Pancreas (tissue), 10 donors: ENCODE data around the gene BRIP1. TPM values are rescaled to one million over a fixed set of nuclear protein-coding genes. Genes with fewer than 3 reads are reported as not detected.

Experiments used
- ATAC-seq, 4 donors: fragments of 200-7000 bp; cut with Tn5 transposase; one replicate each; pipeline versions ENCODE4 v1.8.0 to v1.9.1; 2020; ENCODE audit warnings: mild to moderate bottlenecking in 4 of 4, moderate library complexity in 4 of 4
- DNase-seq, 6 donors: peaks; one replicate each; pipeline ENCODE4 v3.0.0-alpha.2; 2020
- FAIRE-seq: peaks from 2 replicates; lab custom pipeline; 2012; peaks lifted over from hg19 to GRCh38; lab: Jason Lieb, UNC
- H3K27ac ChIP-seq, 4 donors: fragments of 200-600 bp; sonication (generic); 1 replicate in 3 of 4; 2 replicates in 1 of 4; pipeline versions ENCODE4 v1.5.0 to v1.8.0; 2020
- H3K27me3 ChIP-seq, 4 donors: fragments of 200-600 bp; one replicate each; pipeline ENCODE4 v1.8.0; 2021
- H3K36me3 ChIP-seq, 3 donors: fragments of 200-600 bp; sonication (generic) in 1 of 3; one replicate each; pipeline versions ENCODE4 v1.5.0 to v1.8.0; 2020 to 2021
- H3K4me1 ChIP-seq, 3 donors: fragments of 200-600 bp; one replicate each; pipeline ENCODE4 v1.8.0; 2021
- H3K4me3 ChIP-seq, 4 donors: fragments of 200-600 bp; sonication (generic) in 2 of 4; one replicate each; pipeline versions ENCODE4 v1.5.0 to v1.8.0; 2020 to 2021
- H3K9me3 ChIP-seq, 4 donors: fragments of 200-600 bp; one replicate each; pipeline ENCODE4 v1.8.0; 2021
- WGBS, 2 donors: extraction: QIAGEN DNeasy Blood & Tissue Kit; methylation state at CpG; one replicate each; pipeline ENCODE4 v1.1.7; 2013; 5-methylcytosine and 5-hydroxymethylcytosine counted together
- intact Hi-C, 3 donors: fragments of 100-400 bp; cut with DNase I; formaldehyde crosslinking; loops; one replicate each; pipeline versions ENCODE4 v1.11.1 to v1.14.2; 2022
- polyA plus RNA-seq, 2 donors: library from polyadenylated mRNA; stranded (reverse); fragments of 200-250 nt; gene quantifications; one replicate each; pipeline ENCODE4 v1.2.3, GENCODE V29; 2013
- total RNA-seq, 6 donors: library from RNA; stranded (reverse); fragmentation: NEBNext Ultra II Directional in 4 of 6; extraction: Animal tissue kit (Norgen Biotek cat#: 25700) in 4 of 6; gene quantifications; one replicate each; pipeline versions ENCODE4 v1.2.1 to v1.2.4, GENCODE V29; 2021 to 2023
- TF ChIP-seq, protein P1 (sequence below), 4 donors: fragments of 200-600 bp; sonication (generic) in 3 of 4; IDR thresholded peaks; one replicate each; pipeline versions ENCODE4 v1.5.0 to v1.8.0; 2021; ENCODE audit warnings: antibody characterized with exemption in 4 of 4
- donor health status: healthy with polysubstance abuse.
- donor health status: DM: no; HTN: no; CAD: no; lungs with moderate emphysema.
- donor health status: DM: no; HTN: no; CAD: no.
- donor health status: control.
- donor health status: control.
- donor health status: Bipolar disorder and iron deficiency.
- donor health status: DM: yes; HTN: yes; CAD: no.
- donor health status: DM: no; HTN: no; CAD: no.
- donor health status: DM: no; HTN: no; CAD: no.
- donor health status: DM: yes; HTN: yes; CAD: no.

The BRIP1 gene
- total and polyA plus RNA-seq, 8 donors: 0.09 to 0.59 (median 0.29) TPM

DNA sequence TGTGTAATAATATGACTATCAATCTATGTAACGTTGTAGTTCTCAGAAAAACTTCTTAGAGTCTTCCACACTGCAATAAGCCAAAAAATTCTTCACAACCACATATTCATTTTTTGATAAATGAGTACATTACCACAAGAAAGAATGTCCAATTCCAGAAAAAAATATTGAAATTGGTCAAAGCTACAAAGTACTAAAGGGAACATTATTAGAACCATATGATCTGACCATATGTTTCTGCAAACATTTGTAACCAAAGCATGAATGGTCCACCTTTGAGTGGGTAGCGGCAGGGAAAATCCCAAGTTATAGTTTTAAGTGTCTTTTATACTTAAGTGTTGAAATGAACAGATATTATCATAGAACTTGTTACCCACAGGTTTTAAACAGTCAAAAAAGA lies 200.6 kb downstream of the BRIP1 start:
- 77 to 78% methylated on average over 2 of the region's 2 CpGs for WGBS, 2 donors
- FAIRE-seq: no peak
- no peak for ATAC-seq

DNA sequence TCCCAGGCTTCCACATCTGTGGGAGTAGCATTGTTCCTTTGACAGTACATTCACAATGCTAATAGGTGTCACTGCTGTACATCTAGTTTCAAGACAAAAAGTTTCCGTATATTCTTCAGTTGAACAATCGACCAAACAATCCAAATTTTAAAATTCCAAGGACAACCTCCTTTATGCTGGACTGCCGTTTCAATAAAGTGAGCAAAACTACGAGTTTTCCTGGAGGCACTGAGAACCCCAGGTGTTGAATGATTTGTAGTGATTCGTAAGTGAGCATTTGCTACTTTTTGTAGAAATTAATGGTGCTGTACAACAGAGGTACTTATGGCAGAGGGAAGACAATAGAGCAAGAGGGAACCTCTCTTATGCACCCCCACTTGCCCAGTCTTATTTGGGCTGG lies 201.1 kb downstream of the BRIP1 start:
- no peak overlapping the region for H3K4me3 ChIP-seq
- FAIRE-seq (no peak), DNase-seq (no peak), ATAC-seq (no peak)
- H3K27ac ChIP-seq: no peak overlapping the region
- TF ChIP-seq, protein P1, sequence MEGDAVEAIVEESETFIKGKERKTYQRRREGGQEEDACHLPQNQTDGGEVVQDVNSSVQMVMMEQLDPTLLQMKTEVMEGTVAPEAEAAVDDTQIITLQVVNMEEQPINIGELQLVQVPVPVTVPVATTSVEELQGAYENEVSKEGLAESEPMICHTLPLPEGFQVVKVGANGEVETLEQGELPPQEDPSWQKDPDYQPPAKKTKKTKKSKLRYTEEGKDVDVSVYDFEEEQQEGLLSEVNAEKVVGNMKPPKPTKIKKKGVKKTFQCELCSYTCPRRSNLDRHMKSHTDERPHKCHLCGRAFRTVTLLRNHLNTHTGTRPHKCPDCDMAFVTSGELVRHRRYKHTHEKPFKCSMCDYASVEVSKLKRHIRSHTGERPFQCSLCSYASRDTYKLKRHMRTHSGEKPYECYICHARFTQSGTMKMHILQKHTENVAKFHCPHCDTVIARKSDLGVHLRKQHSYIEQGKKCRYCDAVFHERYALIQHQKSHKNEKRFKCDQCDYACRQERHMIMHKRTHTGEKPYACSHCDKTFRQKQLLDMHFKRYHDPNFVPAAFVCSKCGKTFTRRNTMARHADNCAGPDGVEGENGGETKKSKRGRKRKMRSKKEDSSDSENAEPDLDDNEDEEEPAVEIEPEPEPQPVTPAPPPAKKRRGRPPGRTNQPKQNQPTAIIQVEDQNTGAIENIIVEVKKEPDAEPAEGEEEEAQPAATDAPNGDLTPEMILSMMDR (IDR thresholded peaks at IDR 0.05): no peak
- intact Hi-C loops: no loop called here
- no peaks in the 10 kb centered on the region for H3K36me3 ChIP-seq
- no peaks in the 10 kb centered on the region for H3K9me3 ChIP-seq
- no peaks in the 10 kb centered on the region for H3K27me3 ChIP-seq
- 63 to 71% methylated on average over 5 of the region's 5 CpGs for WGBS, 2 donors
- no peaks in the 10 kb centered on the region for H3K4me1 ChIP-seq

More for the DNA sequence above, 200.6 kb downstream of the BRIP1 start:
- H3K4me1 ChIP-seq: no peaks in the 10 kb centered on the region
- no peaks in the 10 kb centered on the region for H3K36me3 ChIP-seq
- TF ChIP-seq, protein P1 (IDR thresholded peaks at IDR 0.05): no peak
- DNase-seq: no peak
- H3K9me3 ChIP-seq: no peaks in the 10 kb centered on the region
- no peak overlapping the region for H3K27ac ChIP-seq
- intact Hi-C loops: no loop called here
- H3K4me3 ChIP-seq: no peak overlapping the region
- no peaks in the 10 kb centered on the region for H3K27me3 ChIP-seq

DNA sequence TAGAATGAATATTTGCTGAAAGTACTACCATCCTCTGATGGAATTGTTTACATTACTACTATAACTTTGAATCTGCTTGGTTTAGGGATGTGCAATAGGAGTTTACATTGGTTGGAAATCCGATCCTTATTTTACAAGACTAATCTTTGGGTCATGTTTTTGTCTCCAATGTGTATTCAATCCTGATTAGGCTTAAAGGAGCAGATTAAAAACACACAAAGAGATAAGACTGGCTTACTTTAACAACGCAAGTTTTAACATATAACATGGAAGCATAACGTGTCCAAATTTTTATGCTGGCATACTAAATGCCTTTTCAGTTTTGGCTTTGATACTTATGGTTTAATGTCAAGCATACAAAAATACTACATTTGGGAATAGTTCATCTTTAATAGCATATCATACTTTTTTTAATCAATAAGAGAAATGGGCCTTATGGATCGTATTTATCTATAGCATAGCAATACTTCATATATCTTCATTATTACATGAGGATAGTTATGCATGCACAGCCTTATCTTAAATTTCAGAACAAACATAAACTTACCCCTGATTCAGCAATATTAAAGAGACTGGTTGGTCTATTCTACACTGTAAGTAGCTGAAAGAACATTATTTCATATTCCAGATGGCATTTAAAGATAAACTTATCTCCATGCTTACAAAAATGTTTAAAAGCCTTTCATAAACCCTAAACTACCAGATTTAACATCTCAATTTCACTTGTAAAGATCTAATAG lies 202.4 kb downstream of the BRIP1 start:
- TF ChIP-seq, protein P1 (IDR thresholded peaks at IDR 0.05): no peak
- ATAC-seq (no peak), FAIRE-seq (no peak), DNase-seq (no peak)
- no peaks in the 10 kb centered on the region for H3K4me1 ChIP-seq
- no peak overlapping the region for H3K4me3 ChIP-seq
- no peaks in the 10 kb centered on the region for H3K9me3 ChIP-seq
- intact Hi-C loops: no loop called here
- no peaks in the 10 kb centered on the region for H3K27me3 ChIP-seq
- no peaks in the 10 kb centered on the region for H3K36me3 ChIP-seq
- WGBS, 2 donors: 33 to 39% methylated on average over 4 of the region's 4 CpGs
- H3K27ac ChIP-seq: no peak overlapping the region

DNA sequence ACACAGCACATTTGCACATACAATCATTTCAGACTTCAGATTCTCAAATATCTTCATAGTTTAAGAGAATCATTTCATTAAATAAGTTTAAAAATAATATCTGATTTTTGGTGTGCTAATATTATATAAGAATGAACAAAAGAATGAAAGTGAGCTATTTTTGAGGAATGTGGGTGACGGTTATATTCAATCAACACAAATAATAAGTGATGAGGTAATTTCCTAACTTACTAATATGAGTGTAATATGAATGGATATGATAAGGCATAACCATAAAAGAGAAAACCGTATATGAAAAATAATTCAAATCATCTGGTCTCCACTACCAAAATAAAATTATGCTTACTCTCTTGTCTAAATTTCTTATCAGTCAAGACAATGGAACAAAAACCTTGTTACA lies 203.9 kb downstream of the BRIP1 start:
- Histone ChIP-seq H3K9me3 (no peaks in the 10 kb centered on the region), H3K4me1 (no peaks in the 10 kb centered on the region), H3K27ac (no peak overlapping the region), H3K27me3 (no peaks in the 10 kb centered on the region), H3K4me3 (no peak overlapping the region), H3K36me3 (no peaks in the 10 kb centered on the region)
- TF ChIP-seq, protein P1 (IDR thresholded peaks at IDR 0.05): no peak
- intact Hi-C loops: no loop called here
- DNase-seq (no peak), ATAC-seq (no peak), FAIRE-seq (no peak)
- 78% methylated on average over 2 of the region's 2 CpGs for WGBS, 2 donors

DNA sequence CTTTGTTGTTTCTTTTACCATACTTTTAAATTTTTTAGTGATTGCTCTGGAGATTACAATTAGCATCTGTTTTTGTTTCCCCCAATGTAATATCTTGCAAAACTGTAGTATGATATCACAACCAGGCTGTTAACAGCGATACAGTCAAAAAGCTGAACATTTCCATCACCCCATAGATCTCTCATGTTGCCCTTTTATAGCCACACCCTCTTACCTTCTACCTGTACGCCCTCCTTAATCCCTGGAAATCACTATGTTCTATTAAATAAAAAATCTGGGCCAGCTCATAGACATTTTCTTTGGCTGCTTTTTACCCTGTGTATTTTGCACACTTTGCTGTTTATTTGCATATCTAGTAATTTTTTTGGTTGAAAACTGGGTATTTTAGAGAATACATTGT lies 205.1 kb downstream of the BRIP1 start:
- H3K36me3 ChIP-seq: no peaks in the 10 kb centered on the region
- H3K27me3 ChIP-seq: no peaks in the 10 kb centered on the region
- H3K4me3 ChIP-seq: no peak overlapping the region
- no peaks in the 10 kb centered on the region for H3K9me3 ChIP-seq
- intact Hi-C loops: no loop called here
- DNase-seq: no peak
- no peaks in the 10 kb centered on the region for H3K4me1 ChIP-seq
- WGBS, 2 donors: 76 to 83% methylated on average over 2 of the region's 2 CpGs
- H3K27ac ChIP-seq: no peak overlapping the region
- FAIRE-seq: no peak
- ATAC-seq: no peak
- TF ChIP-seq, protein P1 (IDR thresholded peaks at IDR 0.05): no peak
